ENCODE data around the gene MEIS2. TPM values are rescaled to one million over a fixed set of nuclear protein-coding genes. Genes with fewer than 3 reads are reported as not detected.

Gene MEIS2
- total RNA-seq, 2 experiments from 2014 or later, result not detected

- H3K27ac ChIP-seq (ENCODE audit: low read depth in 1 of 2, low read length in 2 of 2), result no peak overlapping the region
- TF ChIP-seq CTCF (IDR thresholded peaks at IDR 0.05), result no peak
- no peaks in the 10 kb centered on the region for H3K4me1 Mint-ChIP-seq (ENCODE audit: low read depth)
- DNase-seq (no peak), ATAC-seq (ENCODE audit: poor library complexity) (no peak)
- intact Hi-C loops (cut with DNase I, micrococcal nuclease), result no loop called here
- no peaks in the 10 kb centered on the region for H3K4me1 ChIP-seq (ENCODE audit: insufficient read depth, low read length)
- no peak overlapping the region for H3K4me3 Mint-ChIP-seq
- no peak overlapping the region for H3K4me3 ChIP-seq (ENCODE audit: low read length)
- POLR2A ChIA-PET, result no interaction called here
- no peaks in the 10 kb centered on the region for H3K9me3 Mint-ChIP-seq
- H3K9me3 ChIP-seq (ENCODE audit: control insufficient read depth in 1 of 2, insufficient read depth in 1 of 2, low read length in 2 of 2), result peaks cover 0 to 4% of the 10 kb centered on the region in 2 experiments
- no peaks in the 10 kb centered on the region for H3K36me3 ChIP-seq (ENCODE audit: insufficient read depth, low read length)
- peaks cover 0 to 4% of the 10 kb centered on the region in 2 experiments for H3K27me3 ChIP-seq (ENCODE audit: control insufficient read depth in 1 of 2, insufficient read depth in 2 of 2, low read length in 2 of 2)
- CTCF ChIA-PET, result no interaction called here
- no peaks in the 10 kb centered on the region for H3K36me3 Mint-ChIP-seq (ENCODE audit: low read depth)
- no peaks in the 10 kb centered on the region for H3K27me3 Mint-ChIP-seq
- H3K27ac Mint-ChIP-seq, result no peak overlapping the region
Observed at GRCh38 chr15:37017031-37017625, 83.2 kb downstream of the MEIS2 start.

GRCh38 chr15:37016231-37016630 lies 84.1 kb downstream of the MEIS2 start:
- Histone ChIP-seq H3K4me1 (ENCODE audit: insufficient read depth, low read length) (no peaks in the 10 kb centered on the region), H3K27me3 (ENCODE audit: control insufficient read depth in 1 of 2, insufficient read depth in 2 of 2, low read length in 2 of 2) (peaks cover 0 to 4% of the 10 kb centered on the region in 2 experiments), H3K9me3 (ENCODE audit: control insufficient read depth in 1 of 2, insufficient read depth in 1 of 2, low read length in 2 of 2) (peaks cover 0 to 4% of the 10 kb centered on the region in 2 experiments), H3K4me3 (ENCODE audit: low read length) (no peak overlapping the region), H3K27ac (ENCODE audit: low read depth in 1 of 2, low read length in 2 of 2) (no peak overlapping the region), H3K36me3 (ENCODE audit: insufficient read depth, low read length) (no peaks in the 10 kb centered on the region)
- intact Hi-C loops (cut with DNase I, micrococcal nuclease), result no loop called here
- H3K4me1 Mint-ChIP-seq (ENCODE audit: low read depth), result no peaks in the 10 kb centered on the region
- no peak overlapping the region for H3K4me3 Mint-ChIP-seq
- no peaks in the 10 kb centered on the region for H3K27me3 Mint-ChIP-seq
- TF ChIP-seq CTCF (IDR thresholded peaks at IDR 0.05), result no peak
- no peaks in the 10 kb centered on the region for H3K9me3 Mint-ChIP-seq
- ChIA-PET POLR2A (no interaction called here), CTCF (no interaction called here)
- H3K36me3 Mint-ChIP-seq (ENCODE audit: low read depth), result no peaks in the 10 kb centered on the region
- DNase-seq (no peak), ATAC-seq (ENCODE audit: poor library complexity) (no peak)
- H3K27ac Mint-ChIP-seq, result no peak overlapping the region

GRCh38 chr15:37015451-37015850 lies 84.9 kb downstream of the MEIS2 start:
- Histone ChIP-seq H3K27ac (ENCODE audit: low read depth in 1 of 2, low read length in 2 of 2) (no peak overlapping the region), H3K27me3 (ENCODE audit: control insufficient read depth in 1 of 2, insufficient read depth in 2 of 2, low read length in 2 of 2) (peaks cover 0 to 4% of the 10 kb centered on the region in 2 experiments), H3K4me1 (ENCODE audit: insufficient read depth, low read length) (no peaks in the 10 kb centered on the region), H3K36me3 (ENCODE audit: insufficient read depth, low read length) (no peaks in the 10 kb centered on the region), H3K4me3 (ENCODE audit: low read length) (no peak overlapping the region), H3K9me3 (ENCODE audit: control insufficient read depth in 1 of 2, insufficient read depth in 1 of 2, low read length in 2 of 2) (peaks cover 0 to 4% of the 10 kb centered on the region in 2 experiments)
- Mint-ChIP-seq H3K27me3 (no peaks in the 10 kb centered on the region), H3K27ac (no peak overlapping the region), H3K4me3 (no peak overlapping the region), H3K36me3 (ENCODE audit: low read depth) (no peaks in the 10 kb centered on the region), H3K4me1 (ENCODE audit: low read depth) (no peaks in the 10 kb centered on the region), H3K9me3 (no peaks in the 10 kb centered on the region)
- ChIA-PET POLR2A (no interaction called here), CTCF (no interaction called here)
- DNase-seq (no peak), ATAC-seq (ENCODE audit: poor library complexity) (no peak)
- intact Hi-C loops (cut with DNase I, micrococcal nuclease), result no loop called here
- TF ChIP-seq CTCF (IDR thresholded peaks at IDR 0.05), result no peak
